K562 (cell line): ENCODE measurements around the gene CTNS. TPM values are rescaled to one million over a fixed set of nuclear protein-coding genes. Genes with fewer than 3 reads are reported as not detected.

Experiments used
- ARNT ChIP-seq, 2 experiments: fragments of 450-650 bp; IDR thresholded peaks; 2 replicates each; pipeline ENCODE4 v1.6.1; 2016; ENCODE audit warnings: mild to moderate bottlenecking in 1 of 2
- CTCFL ChIP-seq: IDR thresholded peaks from 2 replicates; pipeline ENCODE4 v1.6.1; 2011; ENCODE audit warnings: borderline replicate concordance, low read depth, mild to moderate bottlenecking, moderate library complexity, low read length; ENCODE audit not compliant: insufficient read depth, poor library complexity, severe bottlenecking
- E2F8 ChIP-seq: fragments of 450-650 bp; IDR thresholded peaks from 2 replicates; pipeline ENCODE4 v1.7.1; 2018; ENCODE audit warnings: mild to moderate bottlenecking, low read depth; ENCODE audit not compliant: partially characterized antibody
- ELF1 ChIP-seq: fragments of 200-800 bp; sonication (Bioruptor generic); IDR thresholded peaks from 2 replicates; pipeline ENCODE4 v1.6.1; 2016; ENCODE audit warnings: missing genetic modification characterization, missing compliant biosample characterization
- FOS ChIP-seq: IDR thresholded peaks from 3 replicates; pipeline ENCODE4 v1.6.1; 2011; ENCODE audit not compliant: insufficient read length; ENCODE audit errors: extremely low read depth
- HNRNPLL ChIP-seq: fragments of 200-400 bp; formaldehyde crosslinking; IDR thresholded peaks from 2 replicates; pipeline ENCODE4 v1.6.1; 2017; ENCODE audit warnings: low read length, low read depth, mild to moderate bottlenecking; ENCODE audit not compliant: poor library complexity, severe bottlenecking
- KAT7 ChIP-seq: sonication (generic); formaldehyde crosslinking; IDR thresholded peaks from 2 replicates; pipeline ENCODE4 v1.8.0; 2022; ENCODE audit warnings: missing genetic modification reagents, mild to moderate bottlenecking, borderline replicate concordance
- KLF6 ChIP-seq: fragments of 250-450 bp; sonication (Bioruptor Pico); IDR thresholded peaks from 2 replicates; pipeline ENCODE4 v1.4.0; 2020; ENCODE audit warnings: mild to moderate bottlenecking, moderate library complexity, borderline replicate concordance
- MAFF ChIP-seq: IDR thresholded peaks from 2 replicates; pipeline ENCODE4 v1.6.1; 2012; ENCODE audit warnings: low read length, improper control_type of control experiment
- MXI1 ChIP-seq: IDR thresholded peaks from 2 replicates; pipeline ENCODE4 v1.6.1; 2011; ENCODE audit warnings: low read depth, mild to moderate bottlenecking, improper control_type of control experiment, low read length
- SNAPC5 ChIP-seq: fragments of 250-450 bp; sonication (Bioruptor Pico); IDR thresholded peaks from 2 replicates; pipeline ENCODE4 v1.8.0; 2021; ENCODE audit warnings: moderate library complexity, mild to moderate bottlenecking, inconsistent platforms
- TARDBP ChIP-seq: fragments of 450-650 bp; IDR thresholded peaks from 2 replicates; pipeline ENCODE4 v1.6.1; 2016
- ZBTB43 ChIP-seq: sonication (generic); formaldehyde crosslinking; IDR thresholded peaks from 2 replicates; pipeline ENCODE4 v1.8.0; 2023; ENCODE audit warnings: mild to moderate bottlenecking, missing genetic modification reagents
- ZFP36 ChIP-seq: fragments of 150-350 bp; IDR thresholded peaks from 2 replicates; pipeline ENCODE4 v1.6.1; 2018; ENCODE audit warnings: low read length, low read depth; ENCODE audit not compliant: partially characterized antibody
- ZHX1 ChIP-seq: fragments of 150-350 bp; conservative IDR thresholded peaks from 2 replicates; pipeline ENCODE4 v1.6.1; 2014; ENCODE audit warnings: low read length
- ZNF316 ChIP-seq: fragments of 450-650 bp; IDR thresholded peaks from 2 replicates; pipeline ENCODE4 v1.6.1; 2016
- polyA plus RNA-seq, 8 experiments: library from polyadenylated mRNA; depleted of rRNA in 4 of 8; stranded (reverse) in 5 of 8; unstranded in 3 of 8; fragments of >200 nt; fragmentation: Nextera tagmentation in 2 of 8; fragmentation: Illumina TruSeq in 1 of 8; extraction: Ambion mirVana in 2 of 8; extraction: Trizol in 1 of 8; gene quantifications; 2 replicates each; pipeline versions ENCODE4 v1.2.1 to v1.2.3, GENCODE V29; 2011 to 2014; ENCODE audit warnings: inconsistent platforms in 1 of 8, missing spikeins in 1 of 8
- total RNA-seq, 7 experiments: library from RNA; depleted of rRNA in 6 of 7; stranded (reverse); fragments of >200 nt in 6 of 7; fragmentation: Illumina TruSeq in 2 of 7; extraction: Trizol in 2 of 7; gene quantifications; 2 replicates each; pipeline versions ENCODE4 v1.2.1 to v1.2.3, GENCODE V29; 2011 to 2021; ENCODE audit warnings: low replicate concordance in 1 of 7

The CTNS gene
- total and polyA plus RNA-seq, 9 of the 15 experiments (the other 6 are each of a cell fraction or from before 2014, with no cell fraction given), result 0.66 to 8.4 (median 4.9) TPM

GRCh38 chr17:3639981-3640596 lies 3.5 kb downstream of the CTNS start (continued):
- TF ChIP-seq ZBTB43 (CRISPR knock-in tag), result no peak
- TF ChIP-seq ZNF316, result peak; percentile 40
- TF ChIP-seq SNAPC5 (CRISPR knock-in tag), result no peak
- no peak for TF ChIP-seq ZFP36
- TF ChIP-seq MXI1, result peak; percentile 19; the same call in 1 of the 2 replicates
- TF ChIP-seq HNRNPLL, result no peak
- TF ChIP-seq ELF1 (tag), result no peak
- TF ChIP-seq TARDBP, result no peak
- no peak for TF ChIP-seq MAFF
- peak; percentile 54 for TF ChIP-seq E2F8
- TF ChIP-seq KAT7 (CRISPR knock-in tag), result no peak
- no peak for TF ChIP-seq KLF6 (CRISPR knock-in tag)
- no peak for TF ChIP-seq ZHX1
- TF ChIP-seq ARNT (IDR thresholded peaks at IDR 0.05), result 0 out of 4 replicates have a peak, but pooled peaks of 1 of the 2 experiments have one; percentile 59
- no peak for TF ChIP-seq CTCFL
- no peak for TF ChIP-seq FOS
